Measurements from ENCODE around the gene ABCF2. TPM values are rescaled to one million over a fixed set of nuclear protein-coding genes. Genes with fewer than 3 reads are reported as not detected.

Gene ABCF2
- total and polyA plus RNA-seq, 2 of the 13 experiments (the other 11 are each of a cell fraction or from before 2014, with no cell fraction given) = 16.3 to 42.5 TPM

- Histone ChIP-seq H4K20me1 (ENCODE audit: insufficient read depth, low read length) (no peaks in the 10 kb centered on the region; the same call in 1 of the 2 replicates), H3K27ac (ENCODE audit: extremely low read length, insufficient read depth, low read length) (no peak overlapping the region), H3K4me1 (ENCODE audit: insufficient read depth, low read length) (peaks cover 66% of the 10 kb centered on the region), H3K27me3 (ENCODE audit: control insufficient read depth in 1 of 2, insufficient read depth in 2 of 2, low read length in 2 of 2) (peaks cover 17 to 88% of the 10 kb centered on the region in 2 experiments), H3K4me3 (replicated peaks in 1 of 3; ENCODE audit: insufficient read depth in 1 of 3, low read depth in 2 of 3, low read length in 3 of 3) (peak overlapping the region; percentile 29 to 71 (median 59); a peak in 4 of 6 replicates), H3K9ac (ENCODE audit: insufficient read depth, low read depth, low read length) (no peak overlapping the region), H2AFZ (ENCODE audit: low read length) (no peak overlapping the region), H3K36me3 (replicated peaks in 1 of 2; ENCODE audit: control insufficient read depth in 1 of 2, insufficient read depth in 2 of 2, low read length in 2 of 2) (no peaks in the 10 kb centered on the region), H3K79me2 (ENCODE audit: insufficient read depth, low read length) (no peaks in the 10 kb centered on the region), H3K4me2 (ENCODE audit: low read depth, low read length) (peak overlapping the region; percentile 83), H3K9me3 (ENCODE audit: low read length) (no peaks in the 10 kb centered on the region)
- ChIA-PET CTCF (ENCODE audit: low intra/inter-chr PET ratio, low total read pairs) (no interaction called here), POLR2A (no interaction called here)
- intact Hi-C loops (cut with micrococcal nuclease; ENCODE audit: unreplicated experiment) (loop anchor here (2.0 to 10.0 kb wide), 4 partner anchors 17 to 165 kb away; partner anchors contain the start of genes AGAP3, CHPF2, FASTK and TMUB1), in situ Hi-C loops (cut with HindIII; ENCODE audit: extremely low pct_ligation_motif_present, low pct_unique_long_range_greater_than_20kb) (loop anchor here (5.0 kb wide), 1 partner anchor 53 kb away; no protein-coding TSS in a partner anchor)
- no peak for ATAC-seq
- DNase-seq (ENCODE audit: low spot score) = no peak
- 6% methylated on average over 3 of the region's 5 CpGs for WGBS (ENCODE audit: low lambda C conversion rate)
- no peak for FAIRE-seq
- BruUV-seq (replicated peaks) = no TSS peak
- TF ChIP-seq GABPA (IDR thresholded peaks at IDR 0.05; ENCODE audit: low read depth, low read length) (no peak), GABPA (CRISPR knock-in tag; IDR thresholded peaks at IDR 0.05; ENCODE audit: low read depth) (peak; percentile 21; the same call in 1 of the 2 replicates), ZNF558 (CRISPR knock-in tag; IDR thresholded peaks at IDR 0.05; ENCODE audit: borderline replicate concordance) (no peak), GABPB1 (CRISPR knock-in tag; IDR thresholded peaks at IDR 0.05) (0 out of 2 replicates have a peak, but pooled peaks have one; percentile 8), SKI (IDR thresholded peaks at IDR 0.05; ENCODE audit: partially characterized antibody) (no peak)
Observed at GRCh38 chr7:151249732-151250072, 22.7 kb upstream of the ABCF2 start.

- Histone ChIP-seq H3K36me3 (replicated peaks in 1 of 2; ENCODE audit: control insufficient read depth in 1 of 2, insufficient read depth in 2 of 2, low read length in 2 of 2) (no peaks in the 10 kb centered on the region), H3K4me2 (ENCODE audit: low read depth, low read length) (peak overlapping the region; percentile 83), H3K9me3 (ENCODE audit: low read length) (no peaks in the 10 kb centered on the region), H3K27ac (ENCODE audit: extremely low read length, insufficient read depth, low read length) (no peak overlapping the region), H4K20me1 (ENCODE audit: insufficient read depth, low read length) (no peaks in the 10 kb centered on the region; the same call in 1 of the 2 replicates), H3K4me1 (ENCODE audit: insufficient read depth, low read length) (peaks cover 70% of the 10 kb centered on the region), H3K27me3 (ENCODE audit: control insufficient read depth in 1 of 2, insufficient read depth in 2 of 2, low read length in 2 of 2) (peaks cover 14 to 85% of the 10 kb centered on the region in 2 experiments), H3K79me2 (ENCODE audit: insufficient read depth, low read length) (no peaks in the 10 kb centered on the region), H3K9ac (ENCODE audit: insufficient read depth, low read depth, low read length) (no peak overlapping the region), H3K4me3 (replicated peaks in 1 of 3; ENCODE audit: insufficient read depth in 1 of 3, low read depth in 2 of 3, low read length in 3 of 3) (peak overlapping the region; percentile 29 to 71 (median 59); a peak in 5 of 6 replicates), H2AFZ (ENCODE audit: low read length) (no peak overlapping the region)
- WGBS (ENCODE audit: low lambda C conversion rate) = 13% methylated on average over 14 of the region's 45 CpGs
- DNase-seq (ENCODE audit: low spot score) = no peak
- ATAC-seq = peak; percentile 7
- ChIA-PET POLR2A (no interaction called here), CTCF (ENCODE audit: low intra/inter-chr PET ratio, low total read pairs) (no interaction called here)
- BruUV-seq (replicated peaks) = no TSS peak
- FAIRE-seq = no peak
- intact Hi-C loops (cut with micrococcal nuclease; ENCODE audit: unreplicated experiment) (loop anchor here (2.0 to 10.0 kb wide), 3 partner anchors 16 to 164 kb away; partner anchors contain the start of genes AGAP3, CHPF2, FASTK and TMUB1), in situ Hi-C loops (cut with HindIII; ENCODE audit: extremely low pct_ligation_motif_present, low pct_unique_long_range_greater_than_20kb) (no loop called here)
- peak; percentile 25; the same call in 1 of the 2 replicates for TF ChIP-seq ZFY (CRISPR knock-in tag; IDR thresholded peaks at IDR 0.05)
- peak; percentile 18; the same call in 1 of the 2 replicates for TF ChIP-seq TFDP1 (CRISPR knock-in tag; IDR thresholded peaks at IDR 0.05; ENCODE audit: borderline replicate concordance)
- TF ChIP-seq MAZ (IDR thresholded peaks at IDR 0.05; ENCODE audit: borderline replicate concordance, low read depth, low read length) = no peak
- peak; percentile 5; the same call in 1 of the 2 replicates for TF ChIP-seq MAZ (CRISPR knock-in tag; IDR thresholded peaks at IDR 0.05; ENCODE audit: low read depth)
- TF ChIP-seq ZNF770 (CRISPR knock-in tag; IDR thresholded peaks at IDR 0.05) = 0 out of 2 replicates have a peak, but pooled peaks have one; percentile 5
- TF ChIP-seq ZNF816 (CRISPR knock-in tag; IDR thresholded peaks at IDR 0.05; ENCODE audit: borderline replicate concordance) = no peak
- 0 out of 2 replicates have a peak, but pooled peaks have one; percentile 15 for TF ChIP-seq SIN3A (IDR thresholded peaks at IDR 0.05; ENCODE audit: borderline replicate concordance, low read depth, low read length)
- TF ChIP-seq PLSCR1 (CRISPR knock-in tag; IDR thresholded peaks at IDR 0.05; ENCODE audit: borderline replicate concordance) = no peak
Observed at GRCh38 chr7:151249034-151249731, 22.2 kb upstream of the ABCF2 start.
